Measurements from ENCODE around the gene MARS1. TPM values are rescaled to one million over a fixed set of nuclear protein-coding genes. Genes with fewer than 3 reads are reported as not detected.
A peak's percentile ranks its signal among the peaks of the same experiment; 100 is the strongest.

Gene MARS1
- total RNA-seq, 1 donor from 2014 or later, result 351 TPM

DNA sequence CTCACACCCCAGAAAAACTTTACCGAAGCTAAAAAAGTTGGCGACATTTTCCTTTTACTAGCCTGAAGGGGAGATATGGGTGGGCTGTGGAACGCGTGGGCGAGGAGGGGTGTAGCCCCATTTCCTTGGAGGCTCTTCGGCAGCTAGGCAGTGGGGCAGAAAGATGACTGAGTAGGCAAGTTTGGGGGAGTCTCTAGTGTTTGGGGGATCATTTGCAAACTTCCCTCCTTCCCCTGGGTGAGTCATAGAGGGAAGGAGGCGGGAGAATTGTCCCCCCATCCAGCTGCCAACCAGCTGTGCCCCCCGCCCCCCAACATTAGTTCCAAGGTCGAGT lies 26.0 kb upstream of the MARS1 start:
- H3K36me3 ChIP-seq (ENCODE audit: insufficient read depth, low read length), result no peaks in the 10 kb centered on the region
- H3K4me1 Mint-ChIP-seq (ENCODE audit: low read depth, unreplicated experiment), result peaks cover 20% of the 10 kb centered on the region
- peaks cover 29% of the 10 kb centered on the region for H3K27me3 Mint-ChIP-seq (ENCODE audit: low read depth, unreplicated experiment)
- H3K4me3 Mint-ChIP-seq (ENCODE audit: unreplicated experiment), result peak overlapping the region; percentile 95
- peaks cover 4% of the 10 kb centered on the region for H3K9me3 Mint-ChIP-seq (ENCODE audit: unreplicated experiment)
- H4K20me1 ChIP-seq (ENCODE audit: insufficient read depth, low read length), result no peaks in the 10 kb centered on the region
- H3K4me1 ChIP-seq (ENCODE audit: insufficient read depth, low read length), result peaks cover 24% of the 10 kb centered on the region
- no peaks in the 10 kb centered on the region for H3K27me3 ChIP-seq (ENCODE audit: insufficient read depth, low read length)
- DNase-seq (ENCODE audit: low read depth), result peak; percentile 21
- peak overlapping the region; percentile 82 for H3K4me3 ChIP-seq (ENCODE audit: insufficient read depth, low read depth, low read length)
- peaks cover 13% of the 10 kb centered on the region for H3K36me3 Mint-ChIP-seq (ENCODE audit: low read depth, unreplicated experiment)
- H3K27ac ChIP-seq (ENCODE audit: low read depth, low read length), result peak overlapping the region; percentile 10
- H3K4me2 ChIP-seq (ENCODE audit: low read length), result peak overlapping the region; percentile 99
- TF ChIP-seq EZH2 (IDR thresholded peaks at IDR 0.05; ENCODE audit: insufficient read depth, low read length), result no peak
- TF ChIP-seq, protein P1, sequence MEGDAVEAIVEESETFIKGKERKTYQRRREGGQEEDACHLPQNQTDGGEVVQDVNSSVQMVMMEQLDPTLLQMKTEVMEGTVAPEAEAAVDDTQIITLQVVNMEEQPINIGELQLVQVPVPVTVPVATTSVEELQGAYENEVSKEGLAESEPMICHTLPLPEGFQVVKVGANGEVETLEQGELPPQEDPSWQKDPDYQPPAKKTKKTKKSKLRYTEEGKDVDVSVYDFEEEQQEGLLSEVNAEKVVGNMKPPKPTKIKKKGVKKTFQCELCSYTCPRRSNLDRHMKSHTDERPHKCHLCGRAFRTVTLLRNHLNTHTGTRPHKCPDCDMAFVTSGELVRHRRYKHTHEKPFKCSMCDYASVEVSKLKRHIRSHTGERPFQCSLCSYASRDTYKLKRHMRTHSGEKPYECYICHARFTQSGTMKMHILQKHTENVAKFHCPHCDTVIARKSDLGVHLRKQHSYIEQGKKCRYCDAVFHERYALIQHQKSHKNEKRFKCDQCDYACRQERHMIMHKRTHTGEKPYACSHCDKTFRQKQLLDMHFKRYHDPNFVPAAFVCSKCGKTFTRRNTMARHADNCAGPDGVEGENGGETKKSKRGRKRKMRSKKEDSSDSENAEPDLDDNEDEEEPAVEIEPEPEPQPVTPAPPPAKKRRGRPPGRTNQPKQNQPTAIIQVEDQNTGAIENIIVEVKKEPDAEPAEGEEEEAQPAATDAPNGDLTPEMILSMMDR (IDR thresholded peaks at IDR 0.05; ENCODE audit: insufficient read depth, low read depth, low read length), result no peak
- peak overlapping the region; percentile 86 for H3K27ac Mint-ChIP-seq (ENCODE audit: unreplicated experiment)
- peak overlapping the region; percentile 79 for H3K9ac ChIP-seq (ENCODE audit: low read length)
- no peaks in the 10 kb centered on the region for H3K79me2 ChIP-seq (ENCODE audit: insufficient read depth, low read length)
- H3K9me3 ChIP-seq (ENCODE audit: insufficient read depth, low read depth, low read length), result no peaks in the 10 kb centered on the region
- H2AFZ ChIP-seq (ENCODE audit: low read depth, low read length), result peak overlapping the region; percentile 85
- no peak for FAIRE-seq

DNA sequence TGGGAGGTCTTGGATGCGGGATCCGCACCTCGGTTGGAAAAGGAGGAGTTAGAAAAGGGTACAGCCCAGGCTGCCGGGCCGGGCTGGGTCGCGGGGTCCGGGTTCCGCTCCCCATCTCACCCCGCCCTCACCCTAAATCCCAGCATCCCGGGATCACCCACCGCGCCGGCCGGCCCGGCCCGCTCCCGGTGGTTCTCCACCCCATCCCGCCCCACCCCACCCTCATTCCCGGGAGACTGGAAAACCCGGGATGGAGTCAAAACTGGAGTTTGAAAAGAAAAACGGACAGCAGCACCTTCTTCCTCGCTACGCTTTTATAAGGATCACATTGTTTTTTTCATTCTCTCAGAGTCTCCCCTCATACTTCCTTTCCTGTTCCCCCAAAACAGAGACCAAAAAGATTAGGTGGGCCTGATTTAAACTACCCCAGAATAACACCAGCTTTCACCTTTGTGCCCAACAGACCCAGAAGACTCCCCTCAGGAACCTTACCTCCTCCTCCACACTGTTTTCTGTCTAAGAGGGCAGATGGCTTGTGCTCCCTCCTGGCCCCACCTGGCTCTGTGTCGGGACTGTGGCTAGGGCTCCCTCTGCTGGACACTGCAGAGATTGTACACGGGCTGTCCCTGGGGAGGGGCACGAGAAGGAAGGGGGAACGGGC lies 25.5 kb upstream of the MARS1 start:
- peaks cover 34% of the 10 kb centered on the region for H3K27me3 Mint-ChIP-seq (ENCODE audit: low read depth, unreplicated experiment)
- no peaks in the 10 kb centered on the region for H4K20me1 ChIP-seq (ENCODE audit: insufficient read depth, low read length)

More for the DNA sequence above, 25.5 kb upstream of the MARS1 start:
- H3K27ac Mint-ChIP-seq (ENCODE audit: unreplicated experiment), result peak overlapping the region; percentile 94
- H3K9me3 Mint-ChIP-seq (ENCODE audit: unreplicated experiment), result peaks cover 4% of the 10 kb centered on the region
- Histone ChIP-seq H2AFZ (ENCODE audit: low read depth, low read length) (peak overlapping the region; percentile 85), H3K27ac (ENCODE audit: low read depth, low read length) (peak overlapping the region; percentile 21), H3K27me3 (ENCODE audit: insufficient read depth, low read length) (no peaks in the 10 kb centered on the region), H3K4me2 (ENCODE audit: low read length) (peak overlapping the region; percentile 99), H3K4me1 (ENCODE audit: insufficient read depth, low read length) (peaks cover 24% of the 10 kb centered on the region), H3K9ac (ENCODE audit: low read length) (peak overlapping the region; percentile 79), H3K36me3 (ENCODE audit: insufficient read depth, low read length) (no peaks in the 10 kb centered on the region), H3K79me2 (ENCODE audit: insufficient read depth, low read length) (no peaks in the 10 kb centered on the region), H3K4me3 (ENCODE audit: insufficient read depth, low read depth, low read length) (peak overlapping the region; percentile 82), H3K9me3 (ENCODE audit: insufficient read depth, low read depth, low read length) (no peaks in the 10 kb centered on the region)
- DNase-seq (ENCODE audit: low read depth) (peak; percentile 82), FAIRE-seq (no peak)
- peak overlapping the region; percentile 95 for H3K4me3 Mint-ChIP-seq (ENCODE audit: unreplicated experiment)
- TF ChIP-seq, protein P1 (IDR thresholded peaks at IDR 0.05; ENCODE audit: insufficient read depth, low read depth, low read length), result peak; percentile 94
- no peak for TF ChIP-seq EZH2 (IDR thresholded peaks at IDR 0.05; ENCODE audit: insufficient read depth, low read length)
- peaks cover 13% of the 10 kb centered on the region for H3K36me3 Mint-ChIP-seq (ENCODE audit: low read depth, unreplicated experiment)
- peaks cover 20% of the 10 kb centered on the region for H3K4me1 Mint-ChIP-seq (ENCODE audit: low read depth, unreplicated experiment)
